Ishikawa (cell line): ENCODE measurements around the gene CCNB2.

Experiments used
- CEBPB ChIP-seq: IDR thresholded peaks from 2 replicates; pipeline ENCODE4 v1.6.1; 2012
- EGR1 ChIP-seq: IDR thresholded peaks from 2 replicates; pipeline ENCODE4 v1.6.1; 2012
- EP300 ChIP-seq: IDR thresholded peaks from 2 replicates; pipeline ENCODE4 v1.6.1; 2012; ENCODE audit warnings: borderline replicate concordance
- RAD21 ChIP-seq: IDR thresholded peaks from 2 replicates; pipeline ENCODE4 v1.6.1; 2012; ENCODE audit warnings: low read depth
- TAF1 ChIP-seq: IDR thresholded peaks from 2 replicates; pipeline ENCODE4 v1.6.1; 2012; ENCODE audit warnings: low read depth, mild to moderate bottlenecking
- TCF12 ChIP-seq: IDR thresholded peaks from 2 replicates; pipeline ENCODE4 v1.6.1; 2012; ENCODE audit warnings: low read depth
- YY1 ChIP-seq: IDR thresholded peaks from 2 replicates; pipeline ENCODE4 v1.6.1; 2012; ENCODE audit warnings: low read depth
- ZBTB7A ChIP-seq: IDR thresholded peaks from 2 replicates; pipeline ENCODE4 v1.6.1; 2012; ENCODE audit warnings: low read depth
- TF ChIP-seq, protein P1 (sequence below): IDR thresholded peaks from 2 replicates; pipeline ENCODE4 v1.6.1; 2012
- TF ChIP-seq, protein P2 (sequence below): IDR thresholded peaks from 2 replicates; pipeline ENCODE4 v1.6.1; 2012
- TF ChIP-seq, protein P3 (sequence below): IDR thresholded peaks from 2 replicates; pipeline ENCODE4 v1.6.1; 2012; ENCODE audit warnings: low read depth, mild to moderate bottlenecking

DNA sequence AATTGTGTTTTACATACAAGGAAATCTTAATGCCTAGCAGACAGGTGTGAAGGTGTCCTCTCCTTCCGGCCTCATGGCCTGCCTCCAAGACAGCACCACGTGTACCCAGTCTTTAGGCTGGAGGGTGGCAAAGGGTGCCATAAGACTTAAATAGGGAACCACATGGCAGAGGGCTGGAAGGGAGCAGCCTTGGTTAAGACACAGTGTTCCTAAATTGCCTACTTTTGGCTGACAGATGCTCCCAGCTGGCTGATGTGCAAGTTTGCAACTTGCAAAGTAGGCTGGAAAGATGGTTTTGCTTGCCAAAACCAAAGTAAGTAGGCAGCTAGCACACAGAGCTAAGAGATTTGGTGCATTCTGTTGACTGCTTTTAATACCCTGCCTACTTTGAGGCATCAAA, 45.2 kb downstream of the CCNB2 start:
- no peak for TF ChIP-seq RAD21
- TF ChIP-seq, protein P1, sequence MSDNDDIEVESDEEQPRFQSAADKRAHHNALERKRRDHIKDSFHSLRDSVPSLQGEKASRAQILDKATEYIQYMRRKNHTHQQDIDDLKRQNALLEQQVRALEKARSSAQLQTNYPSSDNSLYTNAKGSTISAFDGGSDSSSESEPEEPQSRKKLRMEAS = no peak
- TF ChIP-seq TCF12 = no peak
- TF ChIP-seq CEBPB = no peak
- TF ChIP-seq, protein P2, sequence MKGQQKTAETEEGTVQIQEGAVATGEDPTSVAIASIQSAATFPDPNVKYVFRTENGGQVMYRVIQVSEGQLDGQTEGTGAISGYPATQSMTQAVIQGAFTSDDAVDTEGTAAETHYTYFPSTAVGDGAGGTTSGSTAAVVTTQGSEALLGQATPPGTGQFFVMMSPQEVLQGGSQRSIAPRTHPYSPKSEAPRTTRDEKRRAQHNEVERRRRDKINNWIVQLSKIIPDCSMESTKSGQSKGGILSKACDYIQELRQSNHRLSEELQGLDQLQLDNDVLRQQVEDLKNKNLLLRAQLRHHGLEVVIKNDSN = no peak
- TF ChIP-seq YY1 = no peak
- no peak for TF ChIP-seq ZBTB7A
- no peak for TF ChIP-seq EP300
- TF ChIP-seq, protein P3, sequence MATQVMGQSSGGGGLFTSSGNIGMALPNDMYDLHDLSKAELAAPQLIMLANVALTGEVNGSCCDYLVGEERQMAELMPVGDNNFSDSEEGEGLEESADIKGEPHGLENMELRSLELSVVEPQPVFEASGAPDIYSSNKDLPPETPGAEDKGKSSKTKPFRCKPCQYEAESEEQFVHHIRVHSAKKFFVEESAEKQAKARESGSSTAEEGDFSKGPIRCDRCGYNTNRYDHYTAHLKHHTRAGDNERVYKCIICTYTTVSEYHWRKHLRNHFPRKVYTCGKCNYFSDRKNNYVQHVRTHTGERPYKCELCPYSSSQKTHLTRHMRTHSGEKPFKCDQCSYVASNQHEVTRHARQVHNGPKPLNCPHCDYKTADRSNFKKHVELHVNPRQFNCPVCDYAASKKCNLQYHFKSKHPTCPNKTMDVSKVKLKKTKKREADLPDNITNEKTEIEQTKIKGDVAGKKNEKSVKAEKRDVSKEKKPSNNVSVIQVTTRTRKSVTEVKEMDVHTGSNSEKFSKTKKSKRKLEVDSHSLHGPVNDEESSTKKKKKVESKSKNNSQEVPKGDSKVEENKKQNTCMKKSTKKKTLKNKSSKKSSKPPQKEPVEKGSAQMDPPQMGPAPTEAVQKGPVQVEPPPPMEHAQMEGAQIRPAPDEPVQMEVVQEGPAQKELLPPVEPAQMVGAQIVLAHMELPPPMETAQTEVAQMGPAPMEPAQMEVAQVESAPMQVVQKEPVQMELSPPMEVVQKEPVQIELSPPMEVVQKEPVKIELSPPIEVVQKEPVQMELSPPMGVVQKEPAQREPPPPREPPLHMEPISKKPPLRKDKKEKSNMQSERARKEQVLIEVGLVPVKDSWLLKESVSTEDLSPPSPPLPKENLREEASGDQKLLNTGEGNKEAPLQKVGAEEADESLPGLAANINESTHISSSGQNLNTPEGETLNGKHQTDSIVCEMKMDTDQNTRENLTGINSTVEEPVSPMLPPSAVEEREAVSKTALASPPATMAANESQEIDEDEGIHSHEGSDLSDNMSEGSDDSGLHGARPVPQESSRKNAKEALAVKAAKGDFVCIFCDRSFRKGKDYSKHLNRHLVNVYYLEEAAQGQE = no peak
- no peak for TF ChIP-seq EGR1
- no peak for TF ChIP-seq TAF1
